GM15510 (cell line): ENCODE measurements around the gene PDZD2.

ENCODE experiments used
- POLR2A ChIP-seq: IDR thresholded peaks from 3 replicates; pipeline ENCODE4 v1.6.1; 2011; ENCODE audit warnings: borderline replicate concordance; ENCODE audit not compliant: insufficient read length; ENCODE audit errors: extremely low read depth

PDZD2 gene

DNA sequence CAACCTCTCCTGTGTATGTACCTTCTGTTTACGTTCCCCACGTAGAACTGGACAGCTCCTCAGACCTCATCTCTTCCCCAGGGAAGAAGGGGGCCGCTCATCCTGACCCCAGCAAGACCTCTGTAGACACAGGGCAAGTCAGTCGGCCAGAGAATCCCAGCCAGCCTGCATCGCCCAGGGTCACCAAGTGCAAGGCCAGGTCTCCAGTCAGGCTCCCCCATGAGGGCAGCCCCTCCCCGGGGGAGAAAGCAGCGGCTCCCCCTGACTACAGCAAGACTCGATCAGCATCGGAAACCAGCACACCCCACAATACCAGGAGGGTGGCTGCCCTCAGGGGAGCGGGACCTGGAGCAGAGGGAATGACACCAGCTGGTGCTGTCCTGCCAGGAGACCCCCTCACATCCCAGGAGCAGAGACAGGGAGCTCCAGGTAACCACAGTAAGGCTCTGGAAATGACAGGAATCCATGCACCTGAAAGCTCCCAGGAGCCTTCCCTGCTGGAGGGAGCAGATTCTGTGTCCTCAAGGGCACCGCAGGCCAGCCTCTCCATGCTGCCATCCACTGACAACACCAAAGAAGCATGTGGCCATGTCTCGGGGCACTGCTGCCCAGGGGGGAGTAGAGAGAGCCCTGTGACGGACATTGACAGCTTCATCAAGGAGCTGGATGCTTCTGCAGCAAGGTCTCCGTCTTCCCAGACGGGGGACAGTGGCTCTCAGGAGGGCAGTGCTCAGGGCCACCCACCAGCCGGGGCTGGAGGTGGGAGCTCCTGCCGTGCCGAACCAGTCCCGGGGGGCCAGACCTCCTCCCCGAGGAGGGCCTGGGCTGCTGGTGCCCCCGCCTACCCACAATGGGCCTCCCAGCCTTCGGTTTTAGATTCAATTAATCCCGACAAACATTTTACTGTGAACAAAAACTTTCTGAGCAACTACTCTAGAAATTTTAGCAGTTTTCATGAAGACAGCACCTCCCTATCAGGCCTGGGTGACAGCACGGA is 448.5 kb downstream of the PDZD2 start:
- no peak for TF ChIP-seq POLR2A

DNA sequence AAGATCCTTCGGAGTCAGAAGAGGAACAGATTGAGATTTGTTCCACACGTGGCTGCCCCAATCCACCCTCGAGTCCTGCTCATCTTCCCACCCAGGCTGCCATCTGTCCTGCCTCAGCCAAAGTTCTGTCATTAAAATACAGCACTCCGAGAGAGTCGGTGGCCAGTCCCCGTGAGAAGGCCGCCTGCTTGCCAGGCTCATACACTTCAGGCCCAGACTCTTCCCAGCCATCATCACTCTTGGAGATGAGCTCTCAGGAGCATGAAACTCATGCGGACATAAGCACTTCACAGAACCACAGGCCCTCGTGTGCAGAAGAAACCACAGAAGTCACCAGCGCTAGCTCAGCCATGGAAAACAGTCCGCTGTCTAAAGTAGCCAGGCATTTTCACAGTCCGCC is 449.3 kb downstream of the PDZD2 start:
- no peak for TF ChIP-seq POLR2A

DNA sequence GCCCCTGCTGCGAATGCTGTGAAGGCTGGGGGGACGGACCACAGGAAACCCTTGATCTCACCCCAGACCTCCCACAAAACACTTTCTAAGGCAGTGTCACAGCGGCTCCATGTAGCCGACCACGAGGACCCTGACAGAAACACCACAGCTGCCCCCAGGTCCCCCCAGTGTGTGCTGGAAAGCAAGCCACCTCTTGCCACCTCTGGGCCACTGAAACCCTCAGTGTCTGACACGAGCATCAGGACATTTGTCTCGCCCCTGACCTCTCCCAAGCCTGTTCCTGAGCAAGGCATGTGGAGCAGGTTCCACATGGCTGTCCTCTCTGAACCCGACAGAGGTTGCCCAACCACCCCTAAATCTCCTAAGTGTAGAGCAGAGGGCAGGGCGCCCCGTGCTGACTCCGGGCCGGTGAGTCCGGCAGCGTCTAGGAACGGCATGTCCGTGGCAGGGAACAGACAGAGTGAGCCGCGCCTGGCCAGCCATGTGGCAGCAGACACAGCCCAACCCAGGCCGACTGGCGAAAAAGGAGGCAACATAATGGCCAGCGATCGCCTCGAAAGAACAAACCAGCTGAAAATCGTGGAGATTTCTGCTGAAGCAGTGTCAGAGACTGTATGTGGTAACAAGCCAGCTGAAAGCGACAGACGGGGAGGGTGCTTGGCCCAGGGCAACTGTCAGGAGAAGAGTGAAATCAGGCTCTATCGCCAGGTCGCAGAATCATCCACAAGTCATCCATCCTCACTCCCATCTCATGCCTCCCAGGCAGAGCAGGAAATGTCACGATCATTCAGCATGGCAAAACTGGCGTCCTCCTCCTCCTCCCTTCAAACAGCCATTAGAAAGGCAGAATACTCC is 450.4 kb downstream of the PDZD2 start:
- TF ChIP-seq POLR2A = no peak

DNA sequence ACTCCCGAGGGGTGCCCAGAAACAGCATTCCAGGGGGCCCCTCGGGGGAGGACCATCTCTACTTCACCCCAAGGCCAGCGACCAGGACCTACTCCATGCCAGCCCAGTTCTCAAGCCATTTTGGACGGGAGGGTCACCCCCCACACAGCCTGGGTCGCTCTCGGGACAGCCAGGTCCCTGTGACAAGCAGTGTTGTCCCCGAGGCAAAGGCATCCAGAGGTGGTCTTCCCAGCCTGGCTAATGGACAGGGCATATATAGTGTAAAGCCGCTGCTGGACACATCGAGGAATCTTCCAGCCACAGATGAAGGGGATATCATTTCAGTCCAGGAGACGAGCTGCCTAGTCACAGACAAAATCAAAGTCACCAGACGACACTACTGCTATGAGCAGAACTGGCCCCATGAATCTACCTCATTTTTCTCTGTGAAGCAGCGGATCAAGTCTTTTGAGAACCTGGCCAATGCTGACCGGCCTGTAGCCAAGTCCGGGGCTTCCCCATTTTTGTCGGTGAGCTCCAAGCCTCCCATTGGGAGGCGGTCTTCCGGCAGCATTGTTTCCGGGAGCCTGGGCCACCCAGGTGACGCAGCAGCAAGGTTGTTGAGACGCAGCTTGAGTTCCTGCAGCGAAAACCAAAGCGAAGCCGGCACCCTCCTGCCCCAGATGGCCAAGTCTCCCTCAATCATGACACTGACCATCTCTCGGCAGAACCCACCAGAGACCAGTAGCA is 451.3 kb downstream of the PDZD2 start:
- no peak for TF ChIP-seq POLR2A

DNA sequence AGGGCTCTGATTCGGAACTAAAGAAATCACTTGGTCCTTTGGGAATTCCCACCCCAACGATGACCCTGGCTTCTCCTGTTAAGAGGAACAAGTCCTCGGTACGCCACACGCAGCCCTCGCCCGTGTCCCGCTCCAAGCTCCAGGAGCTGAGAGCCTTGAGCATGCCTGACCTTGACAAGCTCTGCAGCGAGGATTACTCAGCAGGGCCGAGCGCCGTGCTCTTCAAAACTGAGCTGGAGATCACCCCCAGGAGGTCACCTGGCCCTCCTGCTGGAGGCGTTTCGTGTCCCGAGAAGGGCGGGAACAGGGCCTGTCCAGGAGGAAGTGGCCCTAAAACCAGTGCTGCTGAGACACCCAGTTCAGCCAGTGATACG is 451.8 kb downstream of the PDZD2 start:
- no peak for TF ChIP-seq POLR2A

DNA sequence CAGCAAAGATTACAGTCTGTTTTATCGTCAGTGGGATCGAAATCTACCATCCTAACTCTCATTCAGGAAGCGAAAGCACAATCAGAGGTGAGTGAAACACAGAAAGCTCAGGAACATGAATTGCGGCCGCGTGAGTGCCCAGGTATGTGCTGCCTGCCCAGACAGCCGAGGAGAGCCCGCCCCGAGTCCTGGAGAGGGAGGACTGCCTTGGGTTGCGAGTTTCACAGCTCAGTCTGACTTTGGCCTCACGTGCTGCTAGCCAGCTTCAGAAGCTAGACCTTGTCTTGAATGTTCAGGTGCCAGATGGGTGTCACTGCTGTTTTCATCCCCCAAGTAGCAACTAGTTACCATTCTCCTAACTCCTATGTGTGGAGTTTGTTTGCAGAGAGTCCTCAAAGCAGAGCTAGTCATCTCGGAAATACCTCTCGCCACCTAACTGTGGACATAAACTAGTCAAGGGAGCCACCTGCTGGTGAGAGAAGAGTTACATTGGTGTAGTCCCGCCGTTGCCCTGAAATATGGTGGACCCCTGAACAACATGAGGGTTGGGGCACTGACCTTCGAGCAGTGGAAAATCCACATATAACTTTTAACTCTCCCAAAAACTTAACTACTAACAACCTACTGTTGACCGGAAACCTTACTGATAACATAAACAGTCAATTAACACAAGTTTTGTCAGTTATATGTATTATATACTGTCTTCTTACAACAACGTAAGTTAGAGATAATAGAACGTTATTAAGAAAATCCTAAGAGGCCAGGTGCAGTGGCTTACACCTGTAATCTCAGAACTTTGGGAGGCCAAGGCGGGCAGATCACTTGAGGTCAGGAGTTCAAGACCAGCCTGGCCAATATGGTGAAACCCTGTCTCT is 454.2 kb downstream of the PDZD2 start:
- no peak for TF ChIP-seq POLR2A

DNA sequence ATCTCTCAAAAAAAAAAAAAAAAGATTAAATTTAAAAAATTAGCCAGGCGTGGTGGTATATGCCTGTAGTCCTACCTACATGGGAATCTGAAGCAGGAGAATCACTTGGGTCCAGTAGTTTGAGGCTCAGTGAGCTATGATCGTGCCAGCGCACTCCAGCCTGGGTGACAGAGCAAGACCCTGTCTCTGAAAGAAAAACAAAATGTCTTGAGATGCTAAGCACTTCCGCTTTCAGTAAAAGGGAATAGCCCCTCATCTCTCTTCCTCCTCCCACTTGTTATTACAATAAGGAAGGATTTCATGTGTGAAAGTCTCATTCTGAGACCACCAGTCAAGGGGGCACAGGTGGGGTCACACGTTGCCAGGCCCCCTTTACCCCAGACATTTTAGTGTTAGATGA is 455.8 kb downstream of the PDZD2 start:
- no peak for TF ChIP-seq POLR2A

DNA sequence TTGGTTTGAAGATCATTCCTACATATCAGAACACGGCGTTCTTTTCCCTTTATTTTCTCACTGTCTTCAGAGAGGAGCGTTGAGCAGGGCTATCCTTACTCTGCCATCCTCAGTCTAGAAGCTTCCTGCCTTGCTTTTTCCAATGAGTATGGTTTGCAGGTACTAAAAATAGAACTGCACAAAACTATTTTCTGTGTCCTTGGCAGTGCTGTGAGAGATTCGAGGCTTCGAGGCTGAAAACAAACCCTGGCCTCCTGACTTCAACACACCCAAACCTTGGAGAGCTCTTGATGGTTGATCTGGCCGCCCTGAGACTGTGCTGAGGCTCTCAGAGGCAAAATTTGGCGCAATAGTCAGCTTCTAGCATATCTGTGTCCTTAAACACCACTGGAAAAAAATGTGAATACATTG is 456.3 kb downstream of the PDZD2 start:
- no peak for TF ChIP-seq POLR2A

DNA sequence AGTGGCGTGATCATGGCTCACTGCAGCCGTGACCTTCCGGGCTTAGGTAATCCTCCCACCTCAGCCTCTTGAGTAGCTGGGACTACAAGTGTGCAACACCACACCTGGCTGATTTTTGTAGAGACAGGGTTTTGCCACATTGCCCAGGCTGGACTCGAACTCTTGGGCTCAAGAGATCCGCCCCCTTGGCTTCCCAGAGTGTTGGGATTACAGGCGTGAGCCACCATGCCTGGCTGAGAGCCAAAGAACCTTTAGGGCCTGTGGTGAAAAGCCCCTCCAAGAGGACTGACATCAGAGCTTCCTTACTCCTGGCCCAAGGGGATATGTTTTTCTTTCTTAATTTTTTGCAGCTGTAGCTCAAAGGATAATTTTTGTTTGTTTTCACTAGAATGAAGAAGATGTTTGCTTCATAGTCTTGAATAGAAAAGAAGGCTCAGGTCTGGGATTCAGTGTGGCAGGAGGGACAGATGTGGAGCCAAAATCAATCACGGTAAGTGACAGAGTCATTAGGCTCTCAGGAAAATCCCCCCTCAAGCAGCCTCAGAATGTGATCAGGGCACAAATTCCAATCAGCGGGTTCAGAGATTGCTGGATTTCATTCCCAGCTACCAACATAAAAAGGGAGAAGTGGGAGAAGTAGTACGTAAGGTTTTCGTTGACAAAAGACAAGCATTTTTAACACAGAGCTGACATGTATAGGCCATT is 458.1 kb downstream of the PDZD2 start:
- no peak for TF ChIP-seq POLR2A

DNA sequence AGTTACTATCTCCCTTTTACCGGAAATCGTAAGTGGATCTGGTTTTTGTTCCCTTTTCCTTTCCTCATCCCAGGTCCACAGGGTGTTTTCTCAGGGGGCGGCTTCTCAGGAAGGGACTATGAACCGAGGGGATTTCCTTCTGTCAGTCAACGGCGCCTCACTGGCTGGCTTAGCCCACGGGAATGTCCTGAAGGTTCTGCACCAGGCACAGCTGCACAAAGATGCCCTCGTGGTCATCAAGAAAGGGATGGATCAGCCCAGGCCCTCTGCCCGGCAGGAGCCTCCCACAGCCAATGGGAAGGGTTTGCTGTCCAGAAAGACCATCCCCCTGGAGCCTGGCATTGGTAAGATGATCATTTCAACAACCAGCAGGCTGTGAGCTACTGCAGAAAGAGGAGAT is 459.4 kb downstream of the PDZD2 start:
- no peak for TF ChIP-seq POLR2A

DNA sequence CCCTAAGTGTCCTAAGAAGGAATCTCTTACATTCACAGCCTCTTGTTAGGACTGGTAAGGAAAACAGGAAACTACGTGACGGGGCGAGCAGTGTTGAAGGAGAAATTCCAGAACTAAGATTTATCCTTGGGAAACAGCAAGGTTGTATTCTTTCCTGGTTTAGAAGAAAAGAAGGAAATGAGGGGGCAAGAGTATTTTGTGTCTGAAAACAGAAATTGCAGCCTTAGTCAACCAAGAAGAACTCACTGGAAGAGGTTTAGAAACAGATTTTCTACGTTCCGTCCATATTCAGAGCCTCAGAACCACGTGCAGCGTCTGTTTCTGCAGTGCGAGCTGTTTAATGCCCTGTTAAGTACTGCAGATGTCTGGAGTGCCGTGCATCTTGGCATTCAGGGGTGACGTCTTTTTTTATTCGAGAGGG is 460.0 kb downstream of the PDZD2 start:
- TF ChIP-seq POLR2A = no peak

DNA sequence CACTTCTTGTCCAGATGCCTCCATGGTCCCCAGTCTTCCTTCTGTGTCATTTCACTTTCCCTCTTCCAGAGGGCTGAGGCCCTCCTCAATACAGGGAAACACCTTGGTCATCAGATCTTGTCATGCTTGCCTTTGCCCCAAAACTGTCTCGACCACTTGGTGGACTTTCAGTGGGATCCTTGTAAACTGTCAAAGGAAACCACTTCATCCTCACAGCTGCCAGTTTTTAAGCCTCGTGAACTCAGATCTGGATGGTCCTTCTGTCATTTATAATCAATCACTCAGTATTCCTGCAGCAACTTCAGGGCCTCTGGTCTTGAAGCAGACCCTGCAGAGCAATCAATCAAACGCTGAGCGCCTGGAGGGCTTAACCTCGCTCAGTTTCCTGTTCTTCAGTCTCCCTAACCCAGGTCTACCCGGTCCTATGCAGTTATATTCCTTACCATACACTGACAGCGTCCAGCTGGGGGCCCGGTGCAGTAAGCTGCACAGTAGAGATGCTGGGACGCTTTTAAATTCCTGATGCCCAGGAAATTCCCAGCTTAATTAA is 460.6 kb downstream of the PDZD2 start:
- no peak for TF ChIP-seq POLR2A

DNA sequence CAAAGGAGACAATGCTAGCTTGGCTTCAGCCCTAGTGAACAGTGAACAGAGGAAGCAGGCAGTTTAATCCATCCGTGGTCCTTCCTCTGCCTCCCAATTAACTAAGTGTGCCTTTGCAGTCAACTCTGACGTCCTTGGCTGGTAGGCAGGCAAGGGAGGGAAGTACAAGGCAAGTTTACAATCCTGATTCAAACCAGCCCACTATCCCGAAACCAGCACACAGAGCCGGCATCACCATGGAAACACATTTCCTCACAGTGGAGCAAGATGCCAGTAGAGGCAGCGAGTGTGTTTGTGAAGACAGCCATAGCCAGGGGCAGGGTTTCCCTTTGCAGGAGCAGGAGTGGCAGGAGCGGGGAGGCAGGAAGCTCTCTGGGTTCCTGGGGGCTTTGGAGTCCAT is 461.3 kb downstream of the PDZD2 start:
- TF ChIP-seq POLR2A = no peak

DNA sequence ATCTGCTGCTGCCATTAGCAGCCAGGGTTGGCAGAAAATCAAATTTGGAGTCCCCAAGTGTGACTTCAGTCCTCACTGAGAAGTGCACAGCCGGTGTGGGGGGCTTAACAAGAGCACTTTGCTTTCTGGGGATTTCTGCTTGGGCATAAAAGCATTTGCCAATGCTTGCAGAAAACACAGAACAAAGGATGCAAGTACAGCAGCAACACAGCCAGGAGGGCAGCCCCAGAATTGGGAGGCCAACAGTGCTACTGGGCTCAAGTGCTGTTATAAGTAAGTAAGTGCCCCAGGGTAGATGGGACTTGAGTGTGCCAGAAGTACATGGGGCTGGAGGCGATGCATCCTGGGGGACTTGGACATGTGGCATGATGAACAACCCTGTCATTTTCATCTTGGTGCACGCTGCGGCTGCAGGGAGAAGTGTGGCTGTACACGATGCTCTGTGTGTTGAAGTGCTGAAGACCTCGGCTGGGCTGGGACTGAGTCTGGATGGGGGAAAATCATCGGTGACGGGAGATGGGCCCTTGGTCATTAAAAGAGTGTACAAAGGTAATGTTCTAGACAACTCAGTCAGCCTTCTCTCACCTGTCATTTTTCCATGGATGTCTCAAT is 461.9 kb downstream of the PDZD2 start:
- no peak for TF ChIP-seq POLR2A
